Stimulated activated memory B cell treated with anti-CD40 and anti-IgM and Interleukin-4, amounts not matched to agents 10 μg/mL and 1 μg/mL and 100 μg/mL, for 72 hours (primary cell): Measurements from ENCODE around the gene ZNF331.

Experiments used
- ATAC-seq: fragments of 150-1000 bp; cut with Tn5 transposase; 2 replicates; pipeline ENCODE4 v1.10.0; 2021
- H3K27ac Mint-ChIP-seq: one replicate; pipeline ENCODE4 v1.8.0; 2022; ENCODE audit warnings: mild to moderate bottlenecking, mixed read lengths
- H3K27me3 Mint-ChIP-seq: one replicate; pipeline ENCODE4 v1.8.0; 2022; ENCODE audit warnings: mixed read lengths
- H3K36me3 Mint-ChIP-seq: one replicate; pipeline ENCODE4 v1.8.0; 2022; ENCODE audit warnings: mixed read lengths
- H3K4me1 Mint-ChIP-seq: one replicate; pipeline ENCODE4 v1.8.0; 2022; ENCODE audit warnings: mixed read lengths
- H3K4me3 Mint-ChIP-seq: one replicate; pipeline ENCODE4 v1.8.0; 2022; ENCODE audit warnings: mild to moderate bottlenecking, moderate library complexity, mixed read lengths
- H3K9me3 Mint-ChIP-seq: one replicate; pipeline ENCODE4 v1.8.0; 2022; ENCODE audit warnings: mixed read lengths

Gene ZNF331

DNA sequence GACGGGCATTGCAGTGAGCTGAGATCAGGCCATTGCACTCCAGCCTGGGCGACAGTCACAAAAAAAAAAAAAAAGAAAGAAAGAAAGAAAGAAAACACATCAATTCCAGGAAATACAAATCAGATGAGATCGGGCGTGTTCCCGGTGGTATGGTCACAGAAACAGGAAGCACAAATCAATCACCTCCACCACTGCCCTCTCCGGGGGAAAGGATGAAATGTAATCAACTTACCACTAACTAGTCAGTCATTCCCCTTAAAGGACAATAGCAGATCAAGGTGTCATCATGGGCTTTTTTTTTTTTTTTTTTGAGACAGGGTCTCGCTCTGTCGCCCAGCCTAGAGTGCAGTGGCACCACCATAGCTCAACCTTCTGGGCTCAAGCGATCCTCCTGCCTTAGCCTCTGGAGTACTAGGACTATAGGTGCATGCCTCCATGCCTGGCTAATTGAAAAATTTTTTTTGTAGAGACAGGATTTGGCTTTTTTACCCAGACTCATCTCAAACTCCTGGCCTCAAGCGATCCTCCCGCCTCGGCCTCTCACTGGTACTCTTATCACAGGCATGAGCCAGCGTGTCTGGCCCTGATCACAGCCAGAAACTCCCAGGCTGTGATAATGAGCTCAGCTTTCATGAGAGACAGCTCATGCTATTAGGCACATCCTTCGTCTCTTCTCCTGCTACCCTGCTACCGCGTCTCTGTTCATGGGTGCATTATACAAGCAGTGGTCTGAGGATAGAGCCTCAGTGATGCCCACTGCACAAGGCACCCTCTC lies 87.0 kb downstream of the ZNF331 start:
- no peaks in the 10 kb centered on the region for H3K9me3 Mint-ChIP-seq
- H3K27ac Mint-ChIP-seq, result no peak overlapping the region
- no peaks in the 10 kb centered on the region for H3K4me1 Mint-ChIP-seq
- H3K27me3 Mint-ChIP-seq, result no peaks in the 10 kb centered on the region
- no peaks in the 10 kb centered on the region for H3K36me3 Mint-ChIP-seq
- no peak overlapping the region for H3K4me3 Mint-ChIP-seq
- no peak for ATAC-seq

GRCh38 chr19:53626486-53626885 lies 88.5 kb downstream of the ZNF331 start:
- H3K27ac Mint-ChIP-seq, result no peak overlapping the region
- no peaks in the 10 kb centered on the region for H3K36me3 Mint-ChIP-seq
- H3K4me1 Mint-ChIP-seq, result no peaks in the 10 kb centered on the region
- no peaks in the 10 kb centered on the region for H3K27me3 Mint-ChIP-seq
- no peaks in the 10 kb centered on the region for H3K9me3 Mint-ChIP-seq
- ATAC-seq, result no peak
- no peak overlapping the region for H3K4me3 Mint-ChIP-seq

- no peak for ATAC-seq
- H3K9me3 Mint-ChIP-seq, result peaks cover 4% of the 10 kb centered on the region
- H3K27ac Mint-ChIP-seq, result no peak overlapping the region
- no peaks in the 10 kb centered on the region for H3K4me1 Mint-ChIP-seq
- no peaks in the 10 kb centered on the region for H3K36me3 Mint-ChIP-seq
- H3K27me3 Mint-ChIP-seq, result no peaks in the 10 kb centered on the region
- no peak overlapping the region for H3K4me3 Mint-ChIP-seq
Observed at GRCh38 chr19:53626976-53627375, 89.0 kb downstream of the ZNF331 start.
